Dendritic cell treated with granulocyte-macrophage colony-stimulating factor and Interleukin-4, amounts not matched to agents 40 ng/mL and 50 ng/mL, for 4 days (primary cell): ENCODE data around the gene DEF6.
"Not testable (repeated sequence)": the region's sequence is repeated elsewhere in the genome, so short reads cannot be mapped to it uniquely, and the experiment has no call there.

ENCODE experiments used
- H3K27ac Mint-ChIP-seq: one replicate; pipeline ENCODE4 v1.8.0; 2022; ENCODE audit warnings: mild to moderate bottlenecking, mixed read lengths
- H3K27me3 Mint-ChIP-seq: one replicate; pipeline ENCODE4 v1.8.0; 2022; ENCODE audit warnings: mild to moderate bottlenecking, mixed read lengths
- H3K36me3 Mint-ChIP-seq: one replicate; pipeline ENCODE4 v1.8.0; 2022; ENCODE audit warnings: low read depth, mixed read lengths
- H3K4me1 Mint-ChIP-seq: one replicate; pipeline ENCODE4 v1.8.0; 2022; ENCODE audit warnings: low read depth, mixed read lengths
- H3K4me3 Mint-ChIP-seq: one replicate; pipeline ENCODE4 v1.8.0; 2022; ENCODE audit warnings: mild to moderate bottlenecking, moderate library complexity, mixed read lengths
- H3K9me3 Mint-ChIP-seq: one replicate; pipeline ENCODE4 v1.8.0; 2022; ENCODE audit warnings: mixed read lengths
- intact Hi-C: fragments of 100-400 bp; cut with micrococcal nuclease; formaldehyde crosslinking; loops from one replicate; pipeline ENCODE4 v1.15.0; 2022

Gene DEF6

DNA sequence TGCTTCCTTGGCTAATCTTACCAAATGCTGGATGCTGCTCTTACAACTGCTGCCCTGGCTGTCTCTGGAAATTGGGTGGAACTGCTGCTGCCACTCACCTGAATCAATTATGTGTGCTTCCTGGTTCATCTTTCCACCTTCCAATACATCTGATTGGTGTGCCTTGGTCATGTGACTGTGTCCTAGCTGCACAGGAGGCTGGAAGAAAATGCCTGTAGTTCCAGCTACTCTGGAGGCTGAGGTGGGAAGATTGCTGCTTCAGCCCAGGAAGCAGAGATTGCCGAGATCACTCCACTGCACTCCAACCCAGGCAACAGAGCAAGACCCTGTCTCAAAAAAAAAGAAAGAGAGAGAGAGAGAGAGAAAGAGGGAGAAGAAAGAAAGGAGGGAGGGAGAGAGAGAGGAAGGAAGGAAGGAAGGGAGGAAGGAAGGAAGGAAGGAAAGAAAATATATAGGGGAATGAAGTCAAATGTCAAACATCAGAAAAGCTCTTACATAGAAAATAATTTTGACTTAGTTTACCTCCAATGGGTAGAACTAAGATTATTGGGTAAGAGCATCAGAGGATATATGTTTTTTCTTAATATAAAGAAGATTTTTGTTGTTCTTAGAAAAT, 30.6 kb downstream of the DEF6 start:
- Mint-ChIP-seq H3K9me3 (peaks cover under 1% of the 10 kb centered on the region), H3K4me3 (no peak overlapping the region), H3K27ac (no peak overlapping the region), H3K4me1 (peaks cover 9% of the 10 kb centered on the region), H3K27me3 (peaks cover 2% of the 10 kb centered on the region), H3K36me3 (peaks cover 52% of the 10 kb centered on the region)
- intact Hi-C loops = no loop called here

DNA sequence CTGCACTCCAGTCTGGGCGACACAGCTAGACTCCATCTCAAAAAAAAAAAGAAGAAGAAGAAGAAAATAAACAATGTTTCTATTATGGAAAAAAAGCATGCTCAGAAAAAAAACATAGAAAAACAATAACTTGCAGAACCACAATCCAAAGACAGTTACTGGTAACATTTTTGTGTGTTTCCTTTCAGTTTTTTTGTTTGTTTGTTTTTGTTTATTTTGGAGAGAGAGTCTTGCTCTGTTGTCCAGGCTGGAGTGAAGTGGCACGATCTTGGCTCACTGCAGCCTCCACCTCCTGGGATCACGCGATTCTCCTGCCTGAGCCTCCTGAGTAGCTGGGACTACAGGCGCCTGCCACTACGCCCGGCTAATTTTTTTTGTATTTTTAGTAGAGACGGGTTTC, 31.3 kb downstream of the DEF6 start:
- H3K27me3 Mint-ChIP-seq, H3K27ac Mint-ChIP-seq, intact Hi-C loops, H3K4me1 Mint-ChIP-seq, H3K4me3 Mint-ChIP-seq, H3K9me3 Mint-ChIP-seq: not testable (repeated sequence)
- peaks cover 51% of the 10 kb centered on the region for H3K36me3 Mint-ChIP-seq

DNA sequence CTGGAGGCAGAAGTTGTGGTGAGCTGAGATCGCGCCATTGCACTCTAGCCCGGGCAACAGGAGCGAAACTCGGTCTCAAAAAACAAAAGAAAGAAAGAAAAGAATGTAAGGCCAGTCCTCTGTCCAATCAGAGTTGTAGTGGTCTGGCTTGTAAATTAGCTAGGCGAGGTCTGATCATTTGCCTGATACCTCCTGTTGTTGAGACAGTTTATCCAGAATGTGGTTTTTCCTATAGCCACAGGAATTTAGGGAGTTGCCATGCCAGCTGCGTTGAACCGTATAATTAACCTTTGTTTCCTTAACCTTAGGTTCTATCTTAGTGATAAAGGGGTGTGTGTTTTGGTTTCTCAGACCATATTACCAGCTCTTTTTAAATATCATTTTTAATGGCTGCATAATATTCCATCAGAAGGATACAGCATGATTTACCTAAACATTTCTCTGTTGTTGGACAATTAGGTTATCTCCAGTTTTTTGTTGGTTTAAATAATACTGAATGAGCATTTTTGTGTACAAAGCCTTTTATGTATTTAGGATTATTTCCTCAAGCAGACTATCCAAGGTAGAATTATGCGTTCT, 33.0 kb downstream of the DEF6 start:
- Mint-ChIP-seq H3K27ac (no peak overlapping the region), H3K4me3 (no peak overlapping the region), H3K4me1 (peaks cover 12% of the 10 kb centered on the region), H3K36me3 (peaks cover 38% of the 10 kb centered on the region), H3K9me3 (peaks cover 23% of the 10 kb centered on the region), H3K27me3 (peaks cover 19% of the 10 kb centered on the region)
- intact Hi-C loops = no loop called here

DNA sequence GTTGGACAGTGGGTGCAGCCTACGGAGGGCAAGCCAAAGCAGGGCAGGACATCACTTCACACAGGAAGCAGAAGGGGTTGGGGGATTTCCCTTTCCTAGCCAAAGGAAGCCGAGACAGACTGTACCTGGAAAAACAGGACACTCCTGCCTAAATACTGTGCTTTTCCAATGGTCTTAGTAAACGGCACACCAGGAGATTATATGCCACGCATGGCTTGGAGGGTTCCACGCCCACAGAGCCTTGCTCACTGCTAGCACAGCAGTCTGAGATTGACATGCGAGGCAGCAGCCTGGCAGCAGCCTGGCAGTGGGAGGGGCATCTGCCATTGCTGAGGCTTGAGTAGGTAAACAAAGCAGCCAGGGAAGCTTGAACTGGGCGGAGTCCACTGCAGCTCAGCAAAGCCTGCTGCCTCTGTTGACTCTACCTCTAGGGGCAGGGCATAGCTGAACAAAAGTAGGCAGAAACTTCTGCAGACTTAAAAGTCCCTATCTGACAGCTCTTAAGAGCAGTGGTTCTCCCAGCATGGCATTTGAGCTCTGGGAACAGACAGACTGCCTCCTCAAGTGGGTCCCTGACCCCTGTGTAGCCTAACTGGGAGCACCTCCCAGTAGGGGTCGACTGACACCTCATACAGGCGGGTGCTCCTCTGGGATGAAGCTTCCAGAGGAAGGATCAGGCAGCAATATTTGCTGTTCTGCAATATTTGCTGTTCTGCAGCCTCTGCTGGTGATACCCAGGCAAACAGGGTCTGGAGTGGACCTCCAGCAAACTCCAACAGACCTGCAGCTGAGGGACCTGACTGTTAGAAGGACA, 34.7 kb downstream of the DEF6 start:
- peaks cover 13% of the 10 kb centered on the region for H3K4me1 Mint-ChIP-seq
- peaks cover 23% of the 10 kb centered on the region for H3K27me3 Mint-ChIP-seq
- H3K27ac Mint-ChIP-seq, intact Hi-C loops, H3K4me3 Mint-ChIP-seq: not testable (repeated sequence)
- H3K36me3 Mint-ChIP-seq = peaks cover 31% of the 10 kb centered on the region
- peaks cover 23% of the 10 kb centered on the region for H3K9me3 Mint-ChIP-seq

DNA sequence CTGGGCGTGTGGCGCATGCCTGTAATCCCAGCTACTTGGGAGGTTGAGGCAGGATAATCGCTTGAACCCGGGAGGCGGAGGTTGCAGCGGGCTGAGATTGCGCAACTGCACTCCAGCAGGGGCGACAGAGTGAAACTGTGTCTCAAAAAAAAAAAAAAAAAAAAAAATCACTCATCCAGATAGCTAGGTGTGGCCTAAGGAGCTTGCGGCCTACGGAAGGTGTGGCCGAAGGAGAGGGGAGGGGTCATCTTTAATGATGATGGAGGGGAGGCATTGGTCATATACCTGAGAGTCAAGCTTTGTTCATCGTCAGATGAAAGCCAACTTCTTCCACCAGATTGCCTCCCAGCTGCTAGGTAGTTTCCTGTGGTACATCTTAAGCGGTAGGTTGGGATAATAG, 43.9 kb downstream of the DEF6 start:
- Mint-ChIP-seq H3K36me3 (peaks cover 44% of the 10 kb centered on the region), H3K4me1 (peaks cover 46% of the 10 kb centered on the region), H3K4me3 (no peak overlapping the region), H3K27ac (no peak overlapping the region), H3K27me3 (peaks cover 11% of the 10 kb centered on the region), H3K9me3 (no peaks in the 10 kb centered on the region)
- intact Hi-C loops = loop anchor here (5.0 kb wide), 1 partner anchor 44 kb away; the partner anchor contains the start of gene DEF6

DNA sequence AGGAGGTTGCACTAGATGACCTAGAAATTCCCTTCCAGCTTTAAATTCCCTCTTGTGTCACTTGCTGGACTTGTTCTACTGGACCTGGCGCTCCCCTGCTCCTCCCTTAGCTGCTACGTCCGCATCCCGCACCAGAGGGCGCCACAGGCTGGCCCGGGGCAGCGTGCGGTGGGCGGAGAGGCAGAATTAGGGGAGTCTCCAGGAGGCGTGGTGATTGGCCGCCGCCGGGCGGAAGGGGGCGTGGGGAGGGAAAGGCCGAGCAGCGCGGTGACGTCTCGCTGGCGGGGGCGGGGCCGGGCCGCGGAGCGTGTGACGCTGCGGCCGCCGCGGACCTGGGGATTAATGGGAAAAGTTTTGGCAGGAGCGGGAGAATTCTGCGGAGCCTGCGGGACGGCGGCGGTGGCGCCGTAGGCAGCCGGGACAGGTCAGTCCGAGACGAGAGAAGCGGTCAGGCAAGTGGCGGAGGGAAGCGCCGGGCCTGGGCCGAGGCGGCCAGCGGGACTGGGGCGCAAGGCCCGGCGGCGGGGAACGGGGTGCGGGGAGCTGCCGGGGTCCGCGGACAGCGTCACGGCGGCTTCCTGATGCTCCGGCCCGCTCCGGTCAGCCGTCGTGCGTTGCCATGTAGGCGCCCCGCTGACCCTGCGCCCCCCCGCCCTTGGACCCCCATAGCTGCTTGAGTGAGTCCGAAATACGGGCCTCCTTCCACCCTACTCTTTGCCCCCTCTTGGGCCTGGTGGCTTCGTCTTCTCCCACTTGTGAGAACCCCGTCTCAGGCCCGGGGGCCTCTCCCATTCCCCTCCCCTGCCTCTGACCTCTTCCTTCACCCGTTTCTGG, 44.9 kb downstream of the DEF6 start, which contains the start of gene PPARD:
TSS of gene PPARD (plus strand) at position 301 of the 834 bp plus-strand sequence. CDS start 68,530 bp downstream, outside the sequence.
- Mint-ChIP-seq H3K27ac (peak within 1 kb of the TSS; percentile 91), H3K36me3 (peaks cover 51% of the 10 kb centered on the region), H3K9me3 (no peaks in the 10 kb centered on the region), H3K4me1 (peaks cover 42% of the 10 kb centered on the region), H3K4me3 (peak within 1 kb of the TSS; percentile 89), H3K27me3 (peaks cover 7% of the 10 kb centered on the region)
- intact Hi-C loops = loop anchor here (1.0 to 5.0 kb wide), 4 partner anchors 28 to 126 kb away; partner anchors contain the start of genes DEF6 and RPL10A

DNA sequence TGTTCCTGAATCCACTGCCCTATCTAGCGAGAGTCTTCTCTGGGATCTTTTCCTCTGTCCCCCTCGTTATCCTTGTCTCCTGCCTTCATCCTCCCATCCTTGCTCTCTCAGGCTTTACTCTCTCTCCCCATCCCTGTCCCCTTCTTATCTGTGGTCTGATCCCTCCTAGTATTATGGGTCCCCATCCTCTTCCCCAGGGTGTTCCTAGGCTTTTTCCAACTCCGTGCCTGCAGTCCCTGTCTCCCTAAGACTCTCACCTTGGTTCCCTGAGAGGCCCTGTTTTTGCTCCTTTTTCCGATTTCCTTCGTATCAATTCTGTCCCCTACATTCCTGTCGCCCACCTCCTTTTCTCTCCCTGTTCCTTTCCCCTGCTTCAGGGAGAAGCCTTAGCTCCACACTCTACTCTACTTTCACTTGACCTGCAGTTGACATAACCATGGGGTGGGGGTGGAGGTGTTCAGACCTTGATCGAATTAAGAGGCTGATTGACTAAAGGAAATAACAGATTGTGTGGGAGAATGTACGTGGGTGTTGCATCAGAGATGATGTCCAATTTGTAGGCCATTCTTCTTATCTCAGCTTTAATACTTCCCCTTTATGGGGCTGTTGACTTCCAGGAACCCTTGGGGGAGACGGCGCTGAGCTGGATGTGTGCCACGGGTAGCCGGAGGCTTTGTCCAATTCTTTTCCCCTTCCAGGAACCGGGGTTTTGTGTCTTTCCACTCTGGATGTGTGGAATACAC, 45.6 kb downstream of the DEF6 start:
- Mint-ChIP-seq H3K36me3 (peaks cover 59% of the 10 kb centered on the region), H3K27me3 (peaks cover 7% of the 10 kb centered on the region), H3K27ac (peak overlapping the region; percentile 91), H3K4me1 (peaks cover 44% of the 10 kb centered on the region), H3K9me3 (no peaks in the 10 kb centered on the region), H3K4me3 (peak overlapping the region; percentile 89)
- intact Hi-C loops = loop anchor here (2.0 to 5.0 kb wide), 2 partner anchors 28 to 46 kb away; partner anchors contain the start of gene DEF6

DNA sequence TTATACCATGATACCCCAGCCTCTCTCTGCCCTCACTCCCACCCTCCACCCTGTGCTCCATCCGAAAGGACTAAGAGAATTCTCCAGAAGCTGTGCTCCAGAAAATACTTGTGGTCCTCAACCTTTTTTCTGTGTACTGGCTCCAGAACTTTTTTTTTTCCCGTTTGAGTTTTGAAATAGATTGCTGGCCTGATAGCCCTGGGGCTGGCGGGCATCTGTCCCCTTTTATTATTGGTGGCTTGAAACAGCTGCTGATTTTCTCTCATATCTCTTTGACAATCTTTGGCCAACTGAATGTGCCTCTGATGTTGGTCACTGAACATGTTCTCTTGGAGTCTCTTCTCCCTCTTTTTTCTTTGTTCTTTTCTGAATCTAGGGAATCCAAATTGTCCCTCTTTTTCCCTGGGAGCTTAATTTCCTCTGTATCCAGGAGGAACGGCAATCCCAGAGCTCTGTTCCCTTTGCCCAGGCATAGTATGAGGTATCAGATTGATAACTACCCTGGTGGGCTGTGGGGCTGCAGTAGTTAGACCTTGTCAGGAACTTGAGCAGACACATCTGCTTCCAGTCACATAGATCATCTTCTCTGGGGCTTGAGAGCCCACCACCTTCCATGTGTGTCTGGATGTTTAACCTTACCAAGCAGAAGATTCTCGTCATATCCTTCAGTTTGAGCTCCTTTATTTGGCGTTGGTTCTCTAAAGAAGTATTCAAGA, 46.4 kb downstream of the DEF6 start:
- peaks cover 66% of the 10 kb centered on the region for H3K36me3 Mint-ChIP-seq
- H3K27ac Mint-ChIP-seq = peak overlapping the region; percentile 91
- H3K4me3 Mint-ChIP-seq = peak overlapping the region; percentile 89
- peaks cover 51% of the 10 kb centered on the region for H3K4me1 Mint-ChIP-seq
- H3K9me3 Mint-ChIP-seq = no peaks in the 10 kb centered on the region
- intact Hi-C loops = loop anchor here (2.0 to 5.0 kb wide), 2 partner anchors 27 to 47 kb away; partner anchors contain the start of gene DEF6
- peaks cover 7% of the 10 kb centered on the region for H3K27me3 Mint-ChIP-seq

DNA sequence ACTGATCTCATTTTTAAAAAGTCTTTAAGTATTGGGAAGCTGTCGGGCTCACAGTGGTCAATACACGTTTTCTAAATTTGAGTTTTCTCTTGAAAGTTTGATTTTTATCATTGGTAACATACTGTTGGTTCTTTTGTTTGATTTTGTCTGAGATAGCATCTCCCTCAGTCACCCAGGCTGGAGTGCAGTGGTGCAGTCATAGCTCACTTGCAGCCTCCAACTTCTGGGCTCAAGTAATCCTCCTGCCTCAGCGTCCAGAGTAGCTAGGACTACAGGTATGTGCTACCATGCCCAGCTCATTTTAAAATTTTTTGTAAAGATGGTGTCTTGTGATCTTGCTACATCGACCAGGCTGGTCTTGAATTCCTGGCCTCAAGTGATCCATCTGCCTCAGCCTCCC, 53.8 kb downstream of the DEF6 start:
- H3K4me3 Mint-ChIP-seq = no peak overlapping the region
- no peaks in the 10 kb centered on the region for H3K27me3 Mint-ChIP-seq
- peaks cover 98% of the 10 kb centered on the region for H3K36me3 Mint-ChIP-seq
- H3K9me3 Mint-ChIP-seq = no peaks in the 10 kb centered on the region
- peaks cover 54% of the 10 kb centered on the region for H3K4me1 Mint-ChIP-seq
- H3K27ac Mint-ChIP-seq = no peak overlapping the region
- intact Hi-C loops = no loop called here

DNA sequence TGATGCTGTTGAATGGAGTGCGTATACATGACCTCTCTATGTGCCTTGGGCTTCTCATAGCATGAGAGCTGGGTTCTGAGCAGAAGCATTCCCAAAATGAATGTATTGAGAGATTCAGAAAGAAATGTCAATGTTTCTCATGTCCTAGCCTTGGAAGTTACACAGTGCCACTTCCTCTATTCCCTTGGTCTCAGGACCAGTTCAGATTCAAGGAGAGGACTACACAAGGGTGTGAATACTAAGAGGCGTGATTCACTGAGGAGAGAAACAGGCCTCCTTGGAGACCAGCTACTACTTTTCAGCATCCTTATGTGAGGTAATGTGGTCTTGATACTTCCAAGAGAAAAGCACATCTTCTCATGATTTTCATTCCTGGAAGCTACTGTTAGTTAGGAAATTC, 55.1 kb downstream of the DEF6 start:
- Mint-ChIP-seq H3K4me1 (peaks cover 63% of the 10 kb centered on the region), H3K27me3 (no peaks in the 10 kb centered on the region), H3K4me3 (no peak overlapping the region), H3K36me3 (peaks cover 100% of the 10 kb centered on the region), H3K9me3 (no peaks in the 10 kb centered on the region), H3K27ac (no peak overlapping the region)
- intact Hi-C loops = no loop called here

DNA sequence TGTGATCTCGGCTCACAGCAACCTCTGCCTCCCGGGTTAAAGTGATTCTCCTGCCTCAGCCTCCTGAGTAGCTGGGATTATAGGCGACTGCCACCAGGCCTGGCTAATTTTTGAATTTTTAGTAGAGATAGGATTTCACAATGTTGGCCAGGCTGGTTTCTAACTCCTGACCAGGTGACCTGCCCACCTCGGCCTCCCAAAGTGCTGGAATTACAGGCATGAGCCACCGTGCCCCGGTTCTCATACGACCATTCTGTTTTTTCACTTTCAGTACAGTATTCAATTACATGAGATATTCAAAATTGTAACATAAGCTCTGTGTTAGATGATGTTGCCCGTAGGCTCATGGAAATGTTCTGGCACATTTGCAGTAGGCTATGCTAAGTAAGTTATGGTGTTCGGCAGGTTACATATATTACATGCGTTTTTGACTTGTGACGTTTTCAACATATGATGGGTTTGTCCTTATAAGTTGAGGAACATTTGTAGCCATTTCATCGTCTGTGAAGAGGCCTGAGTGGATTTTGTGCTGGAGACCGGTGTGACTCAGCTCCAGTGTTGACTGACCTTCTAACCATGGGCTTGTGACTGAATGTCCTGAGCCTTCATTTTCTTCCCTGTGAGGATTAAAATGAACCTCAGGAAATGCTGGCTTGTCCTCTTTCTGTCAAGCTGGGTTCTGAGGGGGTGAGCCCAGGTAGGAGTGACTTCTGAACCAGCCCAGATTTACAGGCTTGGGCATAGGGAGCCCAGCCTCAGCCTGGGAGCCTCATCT, 56.9 kb downstream of the DEF6 start:
- no peak overlapping the region for H3K4me3 Mint-ChIP-seq
- H3K27ac Mint-ChIP-seq = no peak overlapping the region
- H3K27me3 Mint-ChIP-seq = no peaks in the 10 kb centered on the region
- intact Hi-C loops = loop anchor here (5.0 kb wide), 1 partner anchor 38 kb away; no protein-coding TSS in a partner anchor
- H3K9me3 Mint-ChIP-seq = no peaks in the 10 kb centered on the region
- H3K4me1 Mint-ChIP-seq = peaks cover 70% of the 10 kb centered on the region
- peaks cover 100% of the 10 kb centered on the region for H3K36me3 Mint-ChIP-seq

DNA sequence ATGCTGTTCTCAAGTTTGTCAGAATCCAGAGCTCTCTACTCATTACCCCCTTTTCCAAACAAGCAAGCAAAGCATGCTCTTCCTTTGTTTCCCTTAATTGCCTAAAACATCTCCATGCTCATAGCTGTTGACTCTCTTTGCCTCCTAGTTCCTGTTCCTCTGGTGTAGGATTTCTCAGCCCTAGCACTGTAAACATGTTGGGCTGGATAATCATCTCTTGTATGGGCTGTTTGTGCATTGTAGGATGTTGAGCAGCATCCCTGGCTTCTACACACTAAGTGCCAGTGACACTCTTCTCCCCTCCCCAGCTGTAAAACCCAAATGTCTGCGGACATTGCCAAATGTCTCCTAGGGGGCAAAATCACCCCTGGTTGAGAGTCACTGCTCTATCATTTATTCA, 58.8 kb downstream of the DEF6 start:
- H3K4me3 Mint-ChIP-seq = no peak overlapping the region
- H3K27ac Mint-ChIP-seq = no peak overlapping the region
- no peaks in the 10 kb centered on the region for H3K9me3 Mint-ChIP-seq
- peaks cover 78% of the 10 kb centered on the region for H3K4me1 Mint-ChIP-seq
- H3K27me3 Mint-ChIP-seq = no peaks in the 10 kb centered on the region
- intact Hi-C loops = loop anchor here (5.0 kb wide), 1 partner anchor 36 kb away; no protein-coding TSS in a partner anchor
- H3K36me3 Mint-ChIP-seq = peaks cover 94% of the 10 kb centered on the region
